AG04450 (cell line): ENCODE data around the gene RBM19. TPM values are rescaled to one million over a fixed set of nuclear protein-coding genes. Genes with fewer than 3 reads are reported as not detected.

Experiments used
- CTCF ChIA-PET: fragments of 300-600, 350-600 bp; formaldehyde crosslinking; extraction: SDS; loops from one replicate; lab custom pipeline; 2022; ENCODE audit warnings: antibody characterized with exemption, inconsistent platforms; lab: Charles Lee
- POLR2A ChIA-PET: fragments of 350-600 bp; formaldehyde crosslinking; extraction: SDS; loops from one replicate; lab custom pipeline; 2021; ENCODE audit warnings: antibody characterized with exemption, inconsistent platforms; lab: Yijun Ruan, JAX
- DNase-seq: peaks from one replicate; pipeline ENCODE4 v3.0.0-alpha.2; 2011; ENCODE audit warnings: low read depth, low spot score
- H3K27ac ChIP-seq: one replicate; pipeline ENCODE4 v1.5.1; 2012; ENCODE audit warnings: low read depth, low read length, control low read depth
- H3K27me3 ChIP-seq: one replicate; pipeline ENCODE4 v1.6.0; 2012; ENCODE audit warnings: low read length; ENCODE audit not compliant: control insufficient read depth, insufficient read depth
- H3K4me3 ChIP-seq: 2 replicates; pipeline ENCODE4 v1.5.1; 2011; ENCODE audit warnings: mild to moderate bottlenecking, low read depth, low read length, control low read depth
- H3K9me3 ChIP-seq: 2 replicates; pipeline ENCODE4 v1.5.1; 2012; ENCODE audit warnings: low read length; ENCODE audit not compliant: control insufficient read depth, insufficient read depth
- CTCF ChIP-seq: IDR thresholded peaks from 2 replicates; pipeline ENCODE4 v1.5.1; 2011; ENCODE audit warnings: low read depth, low read length, control low read depth, inconsistent platforms
- polyA plus RNA-seq: library from polyadenylated mRNA; depleted of rRNA; stranded (reverse); fragments of >200 nt; gene quantifications from 2 replicates; pipeline ENCODE4 v1.2.3, GENCODE V29; 2011

Gene RBM19
- polyA plus RNA-seq, 1 experiment = 10.6 TPM

- H3K27ac ChIP-seq = no peak overlapping the region
- no peaks in the 10 kb centered on the region for H3K9me3 ChIP-seq
- no peak overlapping the region for H3K4me3 ChIP-seq
- no peak for DNase-seq
- POLR2A ChIA-PET = no interaction called here
- TF ChIP-seq CTCF = no peak
- no peaks in the 10 kb centered on the region for H3K27me3 ChIP-seq
- CTCF ChIA-PET = no interaction called here
These were observed 132.7 kb downstream of the RBM19 start for GRCh38 chr12:113833422-113833821.

- TF ChIP-seq CTCF = no peak
- no peak overlapping the region for H3K4me3 ChIP-seq
- ChIA-PET CTCF (interaction anchor here (1.4 kb wide), 1 partner anchor 81 kb away, joined by 3 read pairs; no protein-coding TSS in a partner anchor), POLR2A (no interaction called here)
- peak overlapping the region; percentile 31 for H3K27ac ChIP-seq
- no peaks in the 10 kb centered on the region for H3K9me3 ChIP-seq
- H3K27me3 ChIP-seq = no peaks in the 10 kb centered on the region
- no peak for DNase-seq
These were observed 134.6 kb downstream of the RBM19 start for GRCh38 chr12:113831476-113831875.

GRCh38 chr12:113831016-113831415 is 135.1 kb downstream of the RBM19 start:
- Histone ChIP-seq H3K27ac (peak overlapping the region; percentile 31), H3K9me3 (no peaks in the 10 kb centered on the region), H3K4me3 (no peak overlapping the region), H3K27me3 (no peaks in the 10 kb centered on the region)
- ChIA-PET POLR2A (no interaction called here), CTCF (interaction anchor here (1.4 kb wide), 1 partner anchor 81 kb away, joined by 3 read pairs; no protein-coding TSS in a partner anchor)
- no peak for TF ChIP-seq CTCF
- DNase-seq = peak; percentile 6

GRCh38 chr12:113829212-113829611 is 136.9 kb downstream of the RBM19 start:
- no peak overlapping the region for H3K4me3 ChIP-seq
- H3K27me3 ChIP-seq = no peaks in the 10 kb centered on the region
- H3K27ac ChIP-seq = no peak overlapping the region
- DNase-seq = no peak
- ChIA-PET POLR2A (no interaction called here), CTCF (interaction anchor here (1.2 kb wide), 1 partner anchor 9 kb away, joined by 3 read pairs; no protein-coding TSS in a partner anchor)
- no peak for TF ChIP-seq CTCF
- H3K9me3 ChIP-seq = no peaks in the 10 kb centered on the region

- Histone ChIP-seq H3K27ac (no peak overlapping the region), H3K27me3 (no peaks in the 10 kb centered on the region), H3K4me3 (no peak overlapping the region), H3K9me3 (no peaks in the 10 kb centered on the region)
- CTCF ChIA-PET = no interaction called here
- DNase-seq = no peak
- TF ChIP-seq CTCF = no peak
- POLR2A ChIA-PET = no interaction called here
These were observed 138.5 kb downstream of the RBM19 start for GRCh38 chr12:113827539-113828114.
